ENCODE data around the gene SLC5A11. TPM values are rescaled to one million over a fixed set of nuclear protein-coding genes. Genes with fewer than 3 reads are reported as not detected.
"Not testable (repeated sequence)": the region's sequence is repeated elsewhere in the genome, so short reads cannot be mapped to it uniquely, and the experiment has no call there.

Gene SLC5A11
- polyA plus RNA-seq, 1 donor (not counting 4 experiments of a cell fraction or from before 2014, with no cell fraction given): 0.07 TPM

GRCh38 chr16:24807301-24807700 lies 38.5 kb upstream of the SLC5A11 start:
- no peaks in the 10 kb centered on the region for H3K27me3 ChIP-seq (ENCODE audit: control insufficient read depth, extremely low read depth, insufficient read depth, low read length)
- no peak for FAIRE-seq
- no peak overlapping the region for H3K27ac ChIP-seq (ENCODE audit: control insufficient read depth, insufficient read depth, low read length)
- H3K4me3 ChIP-seq (ENCODE audit: control insufficient read depth in 2 of 3, extremely low read depth in 1 of 3, insufficient read depth in 2 of 3, low read depth in 1 of 3, low read length in 3 of 3): no peak overlapping the region
- no peak overlapping the region for H3K9ac ChIP-seq (ENCODE audit: control insufficient read depth, extremely low read depth, insufficient read depth, low read length)
- no peak overlapping the region for H3K4me2 ChIP-seq (ENCODE audit: control insufficient read depth, extremely low read depth, insufficient read depth, low read depth, low read length)
- no peak for TF ChIP-seq EZH2 (IDR thresholded peaks at IDR 0.05; ENCODE audit: low read length)
- TF ChIP-seq CTCF (optimal IDR thresholded peaks at IDR 0.05 in 1 of 3, IDR thresholded peaks at IDR 0.05 in 1 of 3, conservative IDR thresholded peaks at IDR 0.05 in 1 of 3; ENCODE audit: extremely low read depth in 1 of 3, insufficient read depth in 2 of 3, low read length in 3 of 3): no peak
- no peaks in the 10 kb centered on the region for H3K79me2 ChIP-seq (ENCODE audit: control insufficient read depth, insufficient read depth, low read length)
- DNase-seq (ENCODE audit: low read depth, low spot score): no peak
- peaks cover 38% of the 10 kb centered on the region in 2 experiments for H3K36me3 ChIP-seq (ENCODE audit: control insufficient read depth in 2 of 2, extremely low read depth in 1 of 2, insufficient read depth in 2 of 2, low read length in 2 of 2)
- no peaks in the 10 kb centered on the region for H3K4me1 ChIP-seq (ENCODE audit: control insufficient read depth, extremely low read depth, insufficient read depth, low read length)
- no peaks in the 10 kb centered on the region for H4K20me1 ChIP-seq (ENCODE audit: control insufficient read depth, extremely low read depth, insufficient read depth, low read length)
- H3K9me3 ChIP-seq (ENCODE audit: control insufficient read depth, low read depth, low read length): no peaks in the 10 kb centered on the region
- no peaks in the 10 kb centered on the region for H3K9me1 ChIP-seq (ENCODE audit: control insufficient read depth, extremely low read depth, insufficient read depth, low read length)
- dilution Hi-C loops (cut with MboI; ENCODE audit: extremely low pct_ligation_motif_present, low sequenced_read_pairs): loop anchor here (25.0 kb wide), 1 partner anchor 105 kb away; no protein-coding TSS in a partner anchor
- no peak overlapping the region for H2AFZ ChIP-seq (ENCODE audit: control insufficient read depth, low read length)

- no peaks in the 10 kb centered on the region for H4K20me1 ChIP-seq (ENCODE audit: control insufficient read depth, extremely low read depth, insufficient read depth, low read length)
- no peak overlapping the region for H3K9ac ChIP-seq (ENCODE audit: control insufficient read depth, extremely low read depth, insufficient read depth, low read length)
- H3K4me1 ChIP-seq (ENCODE audit: control insufficient read depth, extremely low read depth, insufficient read depth, low read length): no peaks in the 10 kb centered on the region
- FAIRE-seq: no peak
- no peak for TF ChIP-seq CTCF (optimal IDR thresholded peaks at IDR 0.05 in 1 of 3, IDR thresholded peaks at IDR 0.05 in 1 of 3, conservative IDR thresholded peaks at IDR 0.05 in 1 of 3; ENCODE audit: extremely low read depth in 1 of 3, insufficient read depth in 2 of 3, low read length in 3 of 3)
- no peak for TF ChIP-seq EZH2 (IDR thresholded peaks at IDR 0.05; ENCODE audit: low read length)
- no peak for DNase-seq (ENCODE audit: low read depth, low spot score)
- H3K27me3 ChIP-seq (ENCODE audit: control insufficient read depth, extremely low read depth, insufficient read depth, low read length): no peaks in the 10 kb centered on the region
- no peaks in the 10 kb centered on the region for H3K9me1 ChIP-seq (ENCODE audit: control insufficient read depth, extremely low read depth, insufficient read depth, low read length)
- no peak overlapping the region for H3K27ac ChIP-seq (ENCODE audit: control insufficient read depth, insufficient read depth, low read length)
- H3K79me2 ChIP-seq (ENCODE audit: control insufficient read depth, insufficient read depth, low read length): no peaks in the 10 kb centered on the region
- peaks cover 35 to 36% of the 10 kb centered on the region in 2 experiments for H3K36me3 ChIP-seq (ENCODE audit: control insufficient read depth in 2 of 2, extremely low read depth in 1 of 2, insufficient read depth in 2 of 2, low read length in 2 of 2)
- H2AFZ ChIP-seq (ENCODE audit: control insufficient read depth, low read length): no peak overlapping the region
- dilution Hi-C loops (cut with MboI; ENCODE audit: extremely low pct_ligation_motif_present, low sequenced_read_pairs): loop anchor here (25.0 kb wide), 1 partner anchor 101 kb away; no protein-coding TSS in a partner anchor
- H3K4me2 ChIP-seq (ENCODE audit: control insufficient read depth, extremely low read depth, insufficient read depth, low read depth, low read length): no peak overlapping the region
- no peaks in the 10 kb centered on the region for H3K9me3 ChIP-seq (ENCODE audit: control insufficient read depth, low read depth, low read length)
- no peak overlapping the region for H3K4me3 ChIP-seq (ENCODE audit: control insufficient read depth in 2 of 3, extremely low read depth in 1 of 3, insufficient read depth in 2 of 3, low read depth in 1 of 3, low read length in 3 of 3)
These were observed 34.6 kb upstream of the SLC5A11 start for GRCh38 chr16:24810951-24811843.

DNA sequence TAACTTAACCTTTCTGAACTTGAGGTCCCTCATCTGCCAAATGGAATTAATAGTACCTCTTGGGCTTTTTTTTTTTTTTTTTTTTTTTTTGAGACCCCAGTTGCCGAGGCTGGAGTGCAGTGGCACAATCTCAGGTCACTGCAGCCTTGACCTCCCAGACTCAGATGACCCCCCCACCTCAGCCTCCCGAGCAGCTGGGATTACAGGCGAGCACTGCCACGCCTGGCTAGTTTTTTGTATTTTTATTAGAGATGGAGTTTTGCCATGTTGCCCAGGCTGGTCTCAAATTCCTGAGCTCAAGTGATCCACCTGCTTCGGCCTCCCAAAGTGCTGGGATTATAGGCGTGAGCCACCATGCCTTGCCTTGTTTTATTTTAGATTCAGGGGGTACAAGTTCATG lies 33.0 kb upstream of the SLC5A11 start:
- FAIRE-seq: not testable (repeated sequence)
- dilution Hi-C loops (cut with MboI; ENCODE audit: extremely low pct_ligation_motif_present, low sequenced_read_pairs): loop anchor here (25.0 kb wide), 1 partner anchor 99 kb away; no protein-coding TSS in a partner anchor
- H3K36me3 ChIP-seq (ENCODE audit: control insufficient read depth in 2 of 2, extremely low read depth in 1 of 2, insufficient read depth in 2 of 2, low read length in 2 of 2): peaks cover 35% of the 10 kb centered on the region in 2 experiments

More for the DNA sequence above, 33.0 kb upstream of the SLC5A11 start:
- not testable (repeated sequence) for H3K9me1 ChIP-seq (ENCODE audit: control insufficient read depth, extremely low read depth, insufficient read depth, low read length); H3K9ac ChIP-seq (ENCODE audit: control insufficient read depth, extremely low read depth, insufficient read depth, low read length); H3K9me3 ChIP-seq (ENCODE audit: control insufficient read depth, low read depth, low read length); DNase-seq (ENCODE audit: low read depth, low spot score); H4K20me1 ChIP-seq (ENCODE audit: control insufficient read depth, extremely low read depth, insufficient read depth, low read length); H2AFZ ChIP-seq (ENCODE audit: control insufficient read depth, low read length); H3K27ac ChIP-seq (ENCODE audit: control insufficient read depth, insufficient read depth, low read length); H3K4me3 ChIP-seq (ENCODE audit: control insufficient read depth in 2 of 3, extremely low read depth in 1 of 3, insufficient read depth in 2 of 3, low read depth in 1 of 3, low read length in 3 of 3); H3K27me3 ChIP-seq (ENCODE audit: control insufficient read depth, extremely low read depth, insufficient read depth, low read length); H3K4me1 ChIP-seq (ENCODE audit: control insufficient read depth, extremely low read depth, insufficient read depth, low read length); H3K79me2 ChIP-seq (ENCODE audit: control insufficient read depth, insufficient read depth, low read length); H3K4me2 ChIP-seq (ENCODE audit: control insufficient read depth, extremely low read depth, insufficient read depth, low read depth, low read length)

Measured in keratinocyte (primary cell).